ENCODE measurements around the gene RAB37.

RAB37 gene

GRCh38 chr17:74736513-74737298 is at the start of gene RAB37:
TSS of gene RAB37 (plus strand) at chr17:74737256. CDS start at chr17:74737273, 17 bp downstream.
- no peak for DNase-seq

- DNase-seq: no peak
These were observed 49.2 kb upstream of the RAB37 start for GRCh38 chr17:74687886-74688285.

- no peak for DNase-seq
These were observed 46.6 kb upstream of the RAB37 start for GRCh38 chr17:74690409-74690825.

- DNase-seq: no peak
These were observed 45.9 kb upstream of the RAB37 start for GRCh38 chr17:74691151-74691550.

- DNase-seq: no peak
These were observed 43.0 kb upstream of the RAB37 start for GRCh38 chr17:74694081-74694480.

GRCh38 chr17:74695629-74696028 is 41.4 kb upstream of the RAB37 start:
- no peak for DNase-seq

- DNase-seq: no peak
These were observed 39.5 kb upstream of the RAB37 start for GRCh38 chr17:74697515-74697914.

- DNase-seq: no peak
These were observed 39.0 kb upstream of the RAB37 start for GRCh38 chr17:74698069-74698468.

GRCh38 chr17:74699236-74699635 is 37.8 kb upstream of the RAB37 start:
- no peak for DNase-seq

- DNase-seq: no peak
These were observed 34.8 kb upstream of the RAB37 start for GRCh38 chr17:74702116-74702871.

- no peak for DNase-seq
These were observed 33.7 kb upstream of the RAB37 start for GRCh38 chr17:74703311-74703710.

- DNase-seq: no peak
These were observed 32.5 kb upstream of the RAB37 start for GRCh38 chr17:74704544-74704943.

- no peak for DNase-seq
These were observed 25.8 kb upstream of the RAB37 start for GRCh38 chr17:74711058-74711824.

GRCh38 chr17:74712301-74712700 is 24.8 kb upstream of the RAB37 start:
- no peak for DNase-seq

GRCh38 chr17:74712756-74713155 is 24.3 kb upstream of the RAB37 start, which contains the start of gene CD300LF:
TSS of gene CD300LF (minus strand) at chr17:74712923. CDS start at chr17:74712866, 57 bp downstream.
- DNase-seq: no peak

GRCh38 chr17:74713171-74713755 is 23.8 kb upstream of the RAB37 start:
- no peak for DNase-seq

GRCh38 chr17:74715144-74715543 is 21.9 kb upstream of the RAB37 start:
- no peak for DNase-seq

- DNase-seq: no peak
These were observed 16.6 kb upstream of the RAB37 start for GRCh38 chr17:74720506-74720905.

- DNase-seq: no peak
These were observed 14.3 kb upstream of the RAB37 start for GRCh38 chr17:74722782-74723181.

GRCh38 chr17:74723891-74724290 is 13.2 kb upstream of the RAB37 start:
- no peak for DNase-seq

- DNase-seq: no peak
These were observed 11.9 kb upstream of the RAB37 start for GRCh38 chr17:74725111-74725510.

GRCh38 chr17:74728033-74728701 is 8.9 kb upstream of the RAB37 start:
- DNase-seq: no peak
